ENCODE results near the gene TTC7B.
"Not testable (repeated sequence)": the region's sequence is repeated elsewhere in the genome, so short reads cannot be mapped to it uniquely, and the experiment has no call there.

The TTC7B gene

GRCh38 chr14:90532826-90533525, 283.3 kb downstream of the TTC7B start:
- no peak overlapping the region for H3K4me2 ChIP-seq
- no peak overlapping the region for H3K27ac ChIP-seq
- no peak overlapping the region for H3K4me3 ChIP-seq (IDR thresholded peaks at IDR 0.05; ENCODE audit: insufficient read depth, low read depth, low read length)
- H3K36me3 ChIP-seq (ENCODE audit: insufficient read depth), result no peaks in the 10 kb centered on the region
- H3K9ac ChIP-seq, result no peak overlapping the region
- no peaks in the 10 kb centered on the region for H3K4me1 ChIP-seq (ENCODE audit: low read depth, poor library complexity, severe bottlenecking)
- no peaks in the 10 kb centered on the region for H3K79me2 ChIP-seq (ENCODE audit: insufficient read depth, low read depth)
- no peak for TF ChIP-seq CTCF (conservative IDR thresholded peaks at IDR 0.05; ENCODE audit: low read depth, low read length)
- H3K27me3 ChIP-seq (ENCODE audit: insufficient read depth, low read depth), result no peaks in the 10 kb centered on the region
- no peak overlapping the region for H2AFZ ChIP-seq (ENCODE audit: low read depth)
- H4K20me1 ChIP-seq (ENCODE audit: insufficient read depth), result no peaks in the 10 kb centered on the region

GRCh38 chr14:90531497-90531896, 284.7 kb downstream of the TTC7B start:
- Histone ChIP-seq H3K79me2 (ENCODE audit: insufficient read depth, low read depth) (no peaks in the 10 kb centered on the region), H3K36me3 (ENCODE audit: insufficient read depth) (no peaks in the 10 kb centered on the region), H3K9ac (no peak overlapping the region), H3K4me2 (no peak overlapping the region), H3K4me1 (ENCODE audit: low read depth, poor library complexity, severe bottlenecking) (no peaks in the 10 kb centered on the region), H2AFZ (ENCODE audit: low read depth) (no peak overlapping the region), H3K27me3 (ENCODE audit: insufficient read depth, low read depth) (no peaks in the 10 kb centered on the region), H3K27ac (no peak overlapping the region), H3K4me3 (IDR thresholded peaks at IDR 0.05; ENCODE audit: insufficient read depth, low read depth, low read length) (no peak overlapping the region), H4K20me1 (ENCODE audit: insufficient read depth) (no peaks in the 10 kb centered on the region)
- no peak for TF ChIP-seq CTCF (conservative IDR thresholded peaks at IDR 0.05; ENCODE audit: low read depth, low read length)

GRCh38 chr14:90530523-90530922, 285.7 kb downstream of the TTC7B start:
- Histone ChIP-seq H3K36me3 (ENCODE audit: insufficient read depth) (no peaks in the 10 kb centered on the region), H3K79me2 (ENCODE audit: insufficient read depth, low read depth) (no peaks in the 10 kb centered on the region), H3K27me3 (ENCODE audit: insufficient read depth, low read depth) (no peaks in the 10 kb centered on the region), H3K27ac (no peak overlapping the region), H4K20me1 (ENCODE audit: insufficient read depth) (no peaks in the 10 kb centered on the region), H2AFZ (ENCODE audit: low read depth) (no peak overlapping the region), H3K4me2 (no peak overlapping the region), H3K9ac (no peak overlapping the region), H3K4me3 (IDR thresholded peaks at IDR 0.05; ENCODE audit: insufficient read depth, low read depth, low read length) (no peak overlapping the region), H3K4me1 (ENCODE audit: low read depth, poor library complexity, severe bottlenecking) (no peaks in the 10 kb centered on the region)
- no peak for TF ChIP-seq CTCF (conservative IDR thresholded peaks at IDR 0.05; ENCODE audit: low read depth, low read length)

GRCh38 chr14:90527978-90528377, 288.3 kb downstream of the TTC7B start:
- H3K27ac ChIP-seq, result no peak overlapping the region
- H3K4me2 ChIP-seq, result no peak overlapping the region
- H3K9ac ChIP-seq, result no peak overlapping the region
- H3K79me2 ChIP-seq (ENCODE audit: insufficient read depth, low read depth), result no peaks in the 10 kb centered on the region
- no peaks in the 10 kb centered on the region for H3K4me1 ChIP-seq (ENCODE audit: low read depth, poor library complexity, severe bottlenecking)
- H3K36me3 ChIP-seq (ENCODE audit: insufficient read depth), result no peaks in the 10 kb centered on the region
- no peak overlapping the region for H3K4me3 ChIP-seq (IDR thresholded peaks at IDR 0.05; ENCODE audit: insufficient read depth, low read depth, low read length)
- no peaks in the 10 kb centered on the region for H4K20me1 ChIP-seq (ENCODE audit: insufficient read depth)
- no peak for TF ChIP-seq CTCF (conservative IDR thresholded peaks at IDR 0.05; ENCODE audit: low read depth, low read length)
- no peak overlapping the region for H2AFZ ChIP-seq (ENCODE audit: low read depth)
- H3K27me3 ChIP-seq (ENCODE audit: insufficient read depth, low read depth), result no peaks in the 10 kb centered on the region

GRCh38 chr14:90526536-90526935, 289.7 kb downstream of the TTC7B start:
- not testable (repeated sequence) for H3K36me3 ChIP-seq (ENCODE audit: insufficient read depth); H3K4me2 ChIP-seq; H2AFZ ChIP-seq (ENCODE audit: low read depth); H3K27me3 ChIP-seq (ENCODE audit: insufficient read depth, low read depth); H3K9ac ChIP-seq; H3K4me3 ChIP-seq (IDR thresholded peaks at IDR 0.05; ENCODE audit: insufficient read depth, low read depth, low read length); H4K20me1 ChIP-seq (ENCODE audit: insufficient read depth); H3K4me1 ChIP-seq (ENCODE audit: low read depth, poor library complexity, severe bottlenecking); H3K27ac ChIP-seq; H3K79me2 ChIP-seq (ENCODE audit: insufficient read depth, low read depth)

GRCh38 chr14:90525353-90526028, 290.7 kb downstream of the TTC7B start:
- H3K27ac ChIP-seq; H3K4me3 ChIP-seq (IDR thresholded peaks at IDR 0.05; ENCODE audit: insufficient read depth, low read depth, low read length); H3K4me1 ChIP-seq (ENCODE audit: low read depth, poor library complexity, severe bottlenecking); H3K9ac ChIP-seq; H3K79me2 ChIP-seq (ENCODE audit: insufficient read depth, low read depth); H3K27me3 ChIP-seq (ENCODE audit: insufficient read depth, low read depth); H2AFZ ChIP-seq (ENCODE audit: low read depth); H3K4me2 ChIP-seq; H3K36me3 ChIP-seq (ENCODE audit: insufficient read depth); H4K20me1 ChIP-seq (ENCODE audit: insufficient read depth): not testable (repeated sequence)

All from KMS-11 (cell line).